OCI-LY7 (cell line): ENCODE measurements around the gene INSRR.

Source experiments
- EZH2phosphoT487 ChIP-seq: fragments of 200-600 bp; sonication (generic); IDR thresholded peaks from 2 replicates; pipeline ENCODE4 v1.6.1; 2018; ENCODE audit warnings: low read depth, borderline replicate concordance, mild to moderate bottlenecking, mixed run types, antibody characterized with exemption, low read length, moderate library complexity, mixed read lengths
- TF ChIP-seq, protein P1 (sequence below): fragments of 200-600 bp; sonication (generic); conservative IDR thresholded peaks from 2 replicates; pipeline ENCODE4 v1.5.1; 2014; ENCODE audit warnings: mild to moderate bottlenecking, antibody characterized with exemption, low read length, moderate library complexity, mixed read lengths

GRCh38 chr1:156840898-156841279 lies 18.0 kb downstream of the INSRR start:
- TF ChIP-seq, protein P1, sequence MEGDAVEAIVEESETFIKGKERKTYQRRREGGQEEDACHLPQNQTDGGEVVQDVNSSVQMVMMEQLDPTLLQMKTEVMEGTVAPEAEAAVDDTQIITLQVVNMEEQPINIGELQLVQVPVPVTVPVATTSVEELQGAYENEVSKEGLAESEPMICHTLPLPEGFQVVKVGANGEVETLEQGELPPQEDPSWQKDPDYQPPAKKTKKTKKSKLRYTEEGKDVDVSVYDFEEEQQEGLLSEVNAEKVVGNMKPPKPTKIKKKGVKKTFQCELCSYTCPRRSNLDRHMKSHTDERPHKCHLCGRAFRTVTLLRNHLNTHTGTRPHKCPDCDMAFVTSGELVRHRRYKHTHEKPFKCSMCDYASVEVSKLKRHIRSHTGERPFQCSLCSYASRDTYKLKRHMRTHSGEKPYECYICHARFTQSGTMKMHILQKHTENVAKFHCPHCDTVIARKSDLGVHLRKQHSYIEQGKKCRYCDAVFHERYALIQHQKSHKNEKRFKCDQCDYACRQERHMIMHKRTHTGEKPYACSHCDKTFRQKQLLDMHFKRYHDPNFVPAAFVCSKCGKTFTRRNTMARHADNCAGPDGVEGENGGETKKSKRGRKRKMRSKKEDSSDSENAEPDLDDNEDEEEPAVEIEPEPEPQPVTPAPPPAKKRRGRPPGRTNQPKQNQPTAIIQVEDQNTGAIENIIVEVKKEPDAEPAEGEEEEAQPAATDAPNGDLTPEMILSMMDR: no peak
- TF ChIP-seq EZH2phosphoT487: no peak
